ENCODE measurements around the gene ORC2. TPM values are rescaled to one million over a fixed set of nuclear protein-coding genes. Genes with fewer than 3 reads are reported as not detected.

The ORC2 gene
- total RNA-seq, result 8.5 and 14.9 TPM in 2 replicates
- 7.9 and 8.8 TPM in 2 replicates for polyA plus RNA-seq

- peak; percentile 53 for TF ChIP-seq CTCF (IDR thresholded peaks at IDR 0.05; ENCODE audit: low read depth, low read length)
- no peaks in the 10 kb centered on the region for H3K36me3 ChIP-seq
- H3K27ac ChIP-seq, result peak within 1 kb of the TSS; percentile 84
- peak; percentile 96 for DNase-seq (ENCODE audit: low read depth in 1 of 2, low spot score in 1 of 2)
- peak within 1 kb of the TSS; percentile 73 for H3K4me3 ChIP-seq
- peaks cover 11% of the 10 kb centered on the region for H3K4me1 ChIP-seq (ENCODE audit: low read depth)
- H3K9me3 ChIP-seq (ENCODE audit: low read depth), result no peaks in the 10 kb centered on the region
- no peaks in the 10 kb centered on the region for H3K27me3 ChIP-seq
Measured at GRCh38 chr2:200963124-200963917, at the start of gene ORC2. TSS of gene ORC2 (minus strand) at chr2:200963660. CDS start at chr2:200958123, 5,537 bp downstream.

- H3K27me3 ChIP-seq, result no peaks in the 10 kb centered on the region
- no peak overlapping the region for H3K4me3 ChIP-seq
- TF ChIP-seq CTCF (IDR thresholded peaks at IDR 0.05; ENCODE audit: low read depth, low read length), result no peak
- H3K36me3 ChIP-seq, result peaks cover 29% of the 10 kb centered on the region
- no peaks in the 10 kb centered on the region for H3K4me1 ChIP-seq (ENCODE audit: low read depth)
- H3K9me3 ChIP-seq (ENCODE audit: low read depth), result no peaks in the 10 kb centered on the region
- no peak overlapping the region for H3K27ac ChIP-seq
- DNase-seq (ENCODE audit: low read depth in 1 of 2, low spot score in 1 of 2), result no peak
Measured at GRCh38 chr2:201008296-201008829, 44.9 kb upstream of the ORC2 start.

GRCh38 chr2:201007584-201007998 is 44.1 kb upstream of the ORC2 start:
- H3K9me3 ChIP-seq (ENCODE audit: low read depth), result no peaks in the 10 kb centered on the region
- no peak for TF ChIP-seq CTCF (IDR thresholded peaks at IDR 0.05; ENCODE audit: low read depth, low read length)

GRCh38 chr2:201006704-201007103 is 43.2 kb upstream of the ORC2 start:
- Histone ChIP-seq H3K27ac (no peak overlapping the region), H3K27me3 (no peaks in the 10 kb centered on the region), H3K36me3 (peaks cover 29% of the 10 kb centered on the region), H3K4me3 (no peak overlapping the region), H3K9me3 (ENCODE audit: low read depth) (no peaks in the 10 kb centered on the region), H3K4me1 (ENCODE audit: low read depth) (no peaks in the 10 kb centered on the region)
- no peak for DNase-seq (ENCODE audit: low read depth in 1 of 2, low spot score in 1 of 2)
- no peak for TF ChIP-seq CTCF (IDR thresholded peaks at IDR 0.05; ENCODE audit: low read depth, low read length)

More at GRCh38 chr2:201007584-201007998, 44.1 kb upstream of the ORC2 start:
- H3K27ac ChIP-seq, result no peak overlapping the region
- H3K4me1 ChIP-seq (ENCODE audit: low read depth), result no peaks in the 10 kb centered on the region
- peaks cover 29% of the 10 kb centered on the region for H3K36me3 ChIP-seq
- no peak for DNase-seq (ENCODE audit: low read depth in 1 of 2, low spot score in 1 of 2)
- H3K4me3 ChIP-seq, result no peak overlapping the region
- no peaks in the 10 kb centered on the region for H3K27me3 ChIP-seq

GRCh38 chr2:201004370-201004769 is 40.9 kb upstream of the ORC2 start:
- no peak overlapping the region for H3K27ac ChIP-seq
- no peaks in the 10 kb centered on the region for H3K27me3 ChIP-seq
- H3K36me3 ChIP-seq, result peaks cover 24% of the 10 kb centered on the region
- no peak for DNase-seq (ENCODE audit: low read depth in 1 of 2, low spot score in 1 of 2)
- no peaks in the 10 kb centered on the region for H3K4me1 ChIP-seq (ENCODE audit: low read depth)
- no peak for TF ChIP-seq CTCF (IDR thresholded peaks at IDR 0.05; ENCODE audit: low read depth, low read length)
- no peak overlapping the region for H3K4me3 ChIP-seq
- H3K9me3 ChIP-seq (ENCODE audit: low read depth), result no peaks in the 10 kb centered on the region
